Prostate gland (tissue), 2 donors: ENCODE measurements around the gene ANTXR1.

Experiments
- CTCF ChIP-seq, 4 experiments: fragments of 200-600 bp in 2 of 4; fragments of 450-650 bp in 2 of 4; sonication (generic) in 2 of 4; IDR thresholded peaks; 1 replicate in 3 of 4; 2 replicates in 1 of 4; pipeline ENCODE4 v1.5.1; 2016 to 2019; ENCODE audit warnings: antibody characterized with exemption in 4 of 4, mild to moderate bottlenecking in 2 of 4, moderate library complexity in 2 of 4
- POLR2A ChIP-seq: fragments of 450-650 bp; IDR thresholded peaks from one replicate; pipeline ENCODE4 v1.6.1; 2016; ENCODE audit warnings: antibody characterized with exemption, mild to moderate bottlenecking

DNA sequence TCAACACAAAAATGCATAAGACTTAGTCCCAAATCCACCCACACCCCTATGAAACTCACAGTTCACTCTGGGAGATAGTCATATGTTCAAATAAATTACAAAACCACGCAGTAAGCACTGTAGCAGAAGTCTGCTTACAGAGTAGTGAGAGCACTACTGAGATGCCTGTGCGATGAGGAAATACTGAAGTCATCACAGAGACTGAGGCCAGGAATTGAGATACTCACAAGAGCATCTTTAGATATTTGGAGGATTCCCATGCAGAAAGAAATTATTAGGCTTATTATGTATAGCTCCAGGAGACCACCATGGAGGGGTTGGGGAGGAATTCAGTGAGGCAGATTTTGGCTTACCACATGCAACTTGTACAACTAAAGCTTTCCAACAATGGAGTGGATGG lies 82.3 kb downstream of the ANTXR1 start:
- TF ChIP-seq CTCF (IDR thresholded peaks at IDR 0.05) (no peak), POLR2A (no peak)
